H1 (cell line): ENCODE measurements around the gene ADCK1. TPM values are rescaled to one million over a fixed set of nuclear protein-coding genes. Genes with fewer than 3 reads are reported as not detected.

Source experiments
- CTCF ChIA-PET: fragments of 300-600 bp; sonication (Branson Sonifier 250); formaldehyde crosslinking; loops from one replicate; lab custom pipeline; 2021; ENCODE audit not compliant: partially characterized antibody; lab: Charles Lee
- POLR2A ChIA-PET: fragments of 300-600 bp; sonication (Branson Sonifier 250); formaldehyde crosslinking; loops from one replicate; lab custom pipeline; 2021; ENCODE audit warnings: inconsistent platforms; ENCODE audit not compliant: partially characterized antibody; lab: Charles Lee
- DNase-seq, 2 experiments: peaks; one replicate each; pipeline versions ENCODE4 v3.0.0 to v3.0.0-alpha.2; 2010 to 2022; ENCODE audit warnings: low spot score in 2 of 2, low read depth in 1 of 2, mixed read lengths in 1 of 2
- FAIRE-seq: peaks from 2 replicates; lab custom pipeline; 2011; peaks lifted over from hg19 to GRCh38; lab: Jason Lieb, UNC
- H2AFZ ChIP-seq: 2 replicates; pipeline ENCODE4 v1.8.1; 2012; ENCODE audit warnings: low read length, inconsistent platforms
- H2AK5ac ChIP-seq: 2 replicates; pipeline ENCODE4 v1.6.1; 2013; ENCODE audit warnings: low read depth, low read length
- H2BK120ac ChIP-seq: replicated peaks from 2 replicates; pipeline ENCODE3; 2013; ENCODE audit warnings: low read depth, low read length, inconsistent platforms
- H2BK12ac ChIP-seq: 2 replicates; pipeline ENCODE4 v1.6.1; 2013; ENCODE audit warnings: low read depth, low read length
- H2BK15ac ChIP-seq: 2 replicates; pipeline ENCODE4 v1.6.1; 2013; ENCODE audit warnings: low read length
- H2BK20ac ChIP-seq: 2 replicates; pipeline ENCODE4 v1.6.1; 2013; ENCODE audit warnings: low read length
- H2BK5ac ChIP-seq: 2 replicates; pipeline ENCODE4 v1.6.1; 2013; ENCODE audit warnings: low read depth, low read length
- H3K14ac ChIP-seq: 2 replicates; pipeline ENCODE4 v1.6.1; 2013; ENCODE audit warnings: inconsistent platforms; ENCODE audit not compliant: insufficient read length
- H3K18ac ChIP-seq: 2 replicates; pipeline ENCODE4 v1.6.1; 2013; ENCODE audit warnings: low read length; ENCODE audit errors: extremely low read depth
- H3K23ac ChIP-seq: 2 replicates; pipeline ENCODE4 v1.6.1; 2013; ENCODE audit warnings: inconsistent platforms; ENCODE audit not compliant: insufficient read length
- H3K23me2 ChIP-seq: 2 replicates; pipeline ENCODE4 v1.6.1; 2013; ENCODE audit warnings: low read depth, low read length
- H3K27ac ChIP-seq: 2 replicates; pipeline ENCODE4 v1.6.1; 2011; ENCODE audit warnings: low read depth, low read length, inconsistent platforms
- H3K27me3 ChIP-seq, 4 experiments: replicated peaks in 1 of 4; 1 replicate in 1 of 4; 2 replicates in 3 of 4; pipeline versions ENCODE4 v1.6.1 to v1.8.1; 2011 to 2013; ENCODE audit warnings: low read length in 3 of 4, mild to moderate bottlenecking in 3 of 4, inconsistent platforms in 2 of 4, mixed read lengths in 2 of 4, moderate library complexity in 1 of 4; ENCODE audit not compliant: control insufficient read depth in 3 of 4, insufficient read depth in 3 of 4; ENCODE audit errors: extremely low read depth in 1 of 4
- H3K36me3 ChIP-seq, 4 experiments: 2 replicates each; pipeline versions ENCODE4 v1.6.1 to v1.8.1; 2011 to 2013; ENCODE audit warnings: mild to moderate bottlenecking in 4 of 4, low read length in 3 of 4, moderate library complexity in 2 of 4, control low read depth in 1 of 4, inconsistent platforms in 1 of 4; ENCODE audit not compliant: insufficient read depth in 4 of 4, control insufficient read depth in 2 of 4
- H3K4ac ChIP-seq: replicated peaks from 2 replicates; pipeline ENCODE3; 2013; ENCODE audit warnings: low read length, low read depth, mixed read lengths, inconsistent platforms; ENCODE audit not compliant: insufficient read length
- H3K4me1 ChIP-seq, 4 experiments: replicated peaks in 1 of 4; 1 replicate in 1 of 4; 2 replicates in 3 of 4; pipeline versions ENCODE4 v1.6.1 to v1.8.1; 2011 to 2013; ENCODE audit warnings: low read length in 3 of 4, inconsistent platforms in 2 of 4, mixed read lengths in 1 of 4; ENCODE audit not compliant: insufficient read depth in 4 of 4, control insufficient read depth in 3 of 4
- H3K4me2 ChIP-seq, 2 experiments: 2 replicates each; pipeline versions ENCODE4 v1.6.1 to v1.8.1; 2011 to 2013; ENCODE audit warnings: low read depth in 2 of 2, low read length in 2 of 2, control low read depth in 1 of 2, inconsistent platforms in 1 of 2, mild to moderate bottlenecking in 1 of 2; ENCODE audit not compliant: insufficient read depth in 1 of 2
- H3K4me3 ChIP-seq, 4 experiments: fragments of 200-600, 300-600 bp in 1 of 4; sonication (generic), shearing (Covaris generic), sonication (Bioruptor Twin) in 1 of 4; 2 replicates each; pipeline versions ENCODE4 v1.5.1 to v1.8.1; 2011 to 2016; ENCODE audit warnings: low read length in 4 of 4, low read depth in 3 of 4, control low read depth in 2 of 4, inconsistent platforms in 2 of 4, mild to moderate bottlenecking in 2 of 4, mixed read lengths in 1 of 4, moderate library complexity in 1 of 4; ENCODE audit not compliant: insufficient read depth in 2 of 4; ENCODE audit errors: extremely low read depth in 1 of 4
- H3K56ac ChIP-seq: replicated peaks from 2 replicates; pipeline ENCODE3; 2013; ENCODE audit warnings: low read depth, mild to moderate bottlenecking, mixed read lengths, low read length, inconsistent platforms; ENCODE audit not compliant: insufficient read length
- H3K79me1 ChIP-seq: 2 replicates; pipeline ENCODE4 v1.6.1; 2013; ENCODE audit warnings: low read depth, low read length, control low read depth
- H3K79me2 ChIP-seq, 2 experiments: 2 replicates each; pipeline versions ENCODE4 v1.6.1 to v1.8.1; 2012 to 2013; ENCODE audit warnings: low read length in 2 of 2, mild to moderate bottlenecking in 2 of 2, inconsistent platforms in 1 of 2; ENCODE audit not compliant: insufficient read depth in 2 of 2, control insufficient read depth in 1 of 2
- H3K9ac ChIP-seq, 4 experiments: replicated peaks in 1 of 4; 1 replicate in 1 of 4; 2 replicates in 3 of 4; pipeline versions ENCODE4 v1.6.1 to v1.8.1; 2011 to 2013; ENCODE audit warnings: low read depth in 3 of 4, low read length in 3 of 4, control low read depth in 2 of 4, mild to moderate bottlenecking in 2 of 4, moderate library complexity in 2 of 4, inconsistent platforms in 1 of 4; ENCODE audit errors: extremely low read depth in 1 of 4
- H3K9me3 ChIP-seq, 2 experiments: 2 replicates each; pipeline versions ENCODE4 v1.6.1 to v1.8.1; 2012 to 2013; ENCODE audit warnings: mild to moderate bottlenecking in 2 of 2, moderate library complexity in 2 of 2, control low read depth in 1 of 2, inconsistent platforms in 1 of 2, low read depth in 1 of 2, low read length in 1 of 2, mixed read lengths in 1 of 2; ENCODE audit not compliant: insufficient read depth in 2 of 2
- H4K20me1 ChIP-seq, 2 experiments: replicated peaks in 1 of 2; 2 replicates each; pipeline versions ENCODE3 to v1.8.1; 2011 to 2013; ENCODE audit warnings: inconsistent platforms in 2 of 2, low read length in 2 of 2, mild to moderate bottlenecking in 1 of 2; ENCODE audit not compliant: insufficient read depth in 2 of 2, control insufficient read depth in 1 of 2
- H4K5ac ChIP-seq: 2 replicates; pipeline ENCODE4 v1.6.1; 2013; ENCODE audit warnings: low read length, low read depth, mixed read lengths, inconsistent platforms; ENCODE audit not compliant: insufficient read length
- H4K8ac ChIP-seq: 2 replicates; pipeline ENCODE4 v1.8.0; 2013; ENCODE audit warnings: mild to moderate bottlenecking, moderate library complexity, low read length, inconsistent platforms; ENCODE audit not compliant: insufficient read depth; ENCODE audit errors: extremely low read depth
- H4K91ac ChIP-seq: replicated peaks from 2 replicates; pipeline ENCODE3; 2013; ENCODE audit warnings: low read length, mixed read lengths, inconsistent platforms; ENCODE audit not compliant: insufficient read length
- CHD1 ChIP-seq: IDR thresholded peaks from 2 replicates; pipeline ENCODE4 v1.6.1; 2012; ENCODE audit warnings: low read depth, low read length, improper control_type of control experiment
- CTCF ChIP-seq, 3 experiments: IDR thresholded peaks; 1 replicate in 2 of 3; 2 replicates in 1 of 3; pipeline versions ENCODE4 v1.5.1 to v1.6.1; 2011; ENCODE audit warnings: low read length in 3 of 3, mild to moderate bottlenecking in 3 of 3, inconsistent platforms in 2 of 3, low read depth in 1 of 3, moderate library complexity in 1 of 3; ENCODE audit not compliant: insufficient read depth in 1 of 3; ENCODE audit errors: control extremely low read depth in 1 of 3
- HDAC2 ChIP-seq, 2 experiments: fragments of 300-600 bp in 1 of 2; sonication (generic) in 1 of 2; IDR thresholded peaks; 2 replicates each; pipeline ENCODE4 v1.6.1; 2011 to 2012; ENCODE audit warnings: low read depth in 2 of 2, low read length in 2 of 2, mild to moderate bottlenecking in 2 of 2, moderate library complexity in 2 of 2, borderline replicate concordance in 1 of 2, inconsistent platforms in 1 of 2
- KDM1A ChIP-seq: fragments of 200-600, 300-600 bp; sonication (generic); IDR thresholded peaks from 2 replicates; pipeline ENCODE4 v1.7.1; 2016; ENCODE audit warnings: mild to moderate bottlenecking, low read length, borderline replicate concordance
- NRF1 ChIP-seq: IDR thresholded peaks from 2 replicates; pipeline ENCODE4 v1.6.1; 2011; ENCODE audit warnings: mild to moderate bottlenecking, low read depth, low read length, improper control_type of control experiment
- SAP30 ChIP-seq: fragments of 300-600 bp; sonication (generic); IDR thresholded peaks from 2 replicates; pipeline ENCODE4 v1.7.1; 2012; ENCODE audit warnings: low read length, moderate library complexity, mild to moderate bottlenecking, inconsistent platforms; ENCODE audit not compliant: insufficient read depth, insufficient replicate concordance
- SIN3A ChIP-seq, 2 experiments: IDR thresholded peaks in 1 of 2; conservative IDR thresholded peaks in 1 of 2; 2 replicates each; pipeline ENCODE4 v1.6.1; 2011 to 2012; ENCODE audit warnings: low read length in 2 of 2, improper control_type of control experiment in 1 of 2, low read depth in 1 of 2, mild to moderate bottlenecking in 1 of 2
- SP1 ChIP-seq: IDR thresholded peaks from 2 replicates; pipeline ENCODE4 v1.6.1; 2011; ENCODE audit warnings: low read depth, low read length
- SP2 ChIP-seq: IDR thresholded peaks from 2 replicates; pipeline ENCODE4 v1.6.1; 2012; ENCODE audit warnings: mild to moderate bottlenecking, low read length, inconsistent platforms
- TBP ChIP-seq: IDR thresholded peaks from 2 replicates; pipeline ENCODE4 v1.6.1; 2011; ENCODE audit warnings: low read depth, low read length, improper control_type of control experiment
- WGBS, 2 experiments: shearing (Covaris generic) in 1 of 2; methylation state at CpG; one replicate each; pipeline versions ENCODE4 v1.1.6 to v1.1.7; 2013 to 2015; ENCODE audit warnings: low lambda C conversion rate in 2 of 2, mixed read lengths in 2 of 2, inconsistent platforms in 1 of 2, low coverage in 1 of 2, missing lambda C conversion rate in 1 of 2; ENCODE audit not compliant: insufficient replicate concordance in 2 of 2, insufficient coverage in 1 of 2, insufficient read length in 1 of 2; ENCODE audit errors: extremely low coverage in 1 of 2, missing lambda C conversion rate in 1 of 2; 5-methylcytosine and 5-hydroxymethylcytosine counted together
- polyA plus RNA-seq, 7 experiments: library from polyadenylated mRNA; depleted of rRNA in 3 of 7; stranded (reverse) in 5 of 7; unstranded in 2 of 7; fragments of >200 nt in 5 of 7; fragments of 200-250 nt in 2 of 7; gene quantifications; 1 replicate in 5 of 7; 2 replicates in 1 of 7; 4 replicates in 1 of 7; pipeline versions ENCODE4 v1.2.1 to v1.2.3, GENCODE V29; 2011 to 2013; ENCODE audit warnings: missing spikeins in 2 of 7, mixed read lengths in 2 of 7
- total RNA-seq: library from RNA; stranded (reverse); fragmentation: NEBNext Ultra II Directional; extraction: Animal tissue kit (Norgen Biotek cat#: 25700); gene quantifications from 2 replicates; pipeline ENCODE4 v1.2.1, GENCODE V29; 2021

The ADCK1 gene
- total and polyA plus RNA-seq, 2 of the 8 experiments (the other 6 are each of a cell fraction or from before 2014, with no cell fraction given), result 11.0 to 16.8 TPM

DNA sequence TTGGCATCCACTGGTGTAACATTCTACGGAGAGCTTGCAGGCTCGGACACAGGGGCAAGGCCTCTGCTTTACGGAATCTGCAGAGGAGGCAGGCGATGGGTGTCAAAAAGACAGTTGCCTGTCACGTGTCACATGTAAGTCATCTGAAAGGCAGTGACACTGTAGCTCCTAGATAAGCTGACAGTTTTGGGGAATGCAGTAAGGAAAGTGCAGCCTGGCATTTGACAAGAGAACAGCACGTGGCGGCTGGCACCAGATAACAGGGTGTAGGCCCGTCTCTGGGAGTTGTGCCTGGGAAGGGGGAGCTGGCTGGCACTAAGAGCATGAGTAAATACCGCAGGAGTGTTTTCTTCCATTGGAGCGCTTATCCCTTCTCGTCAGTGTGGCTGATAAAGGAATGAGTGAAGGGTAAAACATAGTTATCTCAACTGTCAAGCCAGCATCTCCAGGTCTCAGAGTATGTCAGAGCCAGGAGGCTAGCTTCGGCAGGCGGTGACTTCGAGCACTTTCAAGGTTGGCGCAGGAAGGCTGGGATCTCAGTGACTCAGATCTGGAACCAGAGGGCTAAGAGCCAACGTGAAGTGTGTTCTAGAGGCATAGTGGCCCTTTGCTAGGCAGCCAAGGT is 26.1 kb downstream of the ADCK1 start:
- H3K79me1 ChIP-seq, result no peaks in the 10 kb centered on the region
- no peak overlapping the region for H2BK120ac ChIP-seq
- no peak overlapping the region for H3K56ac ChIP-seq
- ChIA-PET CTCF (interaction anchor here (1.4 to 2.3 kb wide), 3 partner anchors 9 to 63 kb away, joined by 3 to 13 read pairs (median 3); no protein-coding TSS in a partner anchor), POLR2A (no interaction called here)
- H3K23me2 ChIP-seq, result no peaks in the 10 kb centered on the region; the same call in 1 of the 2 replicates
- no peak overlapping the region for H3K27ac ChIP-seq
- WGBS, 2 experiments, result 92% methylated on average over 16 of the region's 16 CpGs; no CpG with 5 or more reads in 1 of the 2 experiments
- no peak overlapping the region for H2BK15ac ChIP-seq
- no peaks in the 10 kb centered on the region for H3K27me3 ChIP-seq
- H3K4ac ChIP-seq, result no peak overlapping the region
- no peak overlapping the region for H2AK5ac ChIP-seq
- H3K9me3 ChIP-seq, result no peaks in the 10 kb centered on the region
- no peak overlapping the region for H2BK5ac ChIP-seq
- H3K23ac ChIP-seq, result no peak overlapping the region
- no peak for FAIRE-seq
- H2BK12ac ChIP-seq, result no peak overlapping the region
- H4K8ac ChIP-seq, result no peak overlapping the region
- no peak for DNase-seq
- H3K4me1 ChIP-seq, result no peaks in the 10 kb centered on the region
- H3K4me2 ChIP-seq, result no peak overlapping the region
- H4K20me1 ChIP-seq, result no peaks in the 10 kb centered on the region
- H4K5ac ChIP-seq, result no peak overlapping the region
- no peak overlapping the region for H3K4me3 ChIP-seq
- no peak overlapping the region for H2BK20ac ChIP-seq
- H3K18ac ChIP-seq, result no peak overlapping the region
- peaks cover 0 to 4% (median 0%) of the 10 kb centered on the region in 4 experiments; a peak in 2 of 8 replicates for H3K36me3 ChIP-seq
- H3K9ac ChIP-seq, result no peak overlapping the region
- no peak overlapping the region for H2AFZ ChIP-seq
- H3K14ac ChIP-seq, result no peak overlapping the region
- no peak overlapping the region for H4K91ac ChIP-seq
- H3K79me2 ChIP-seq, result no peaks in the 10 kb centered on the region
- TF ChIP-seq KDM1A (no peak), CTCF (IDR thresholded peaks at IDR 0.05; ENCODE audit: control extremely low read depth in 1 of 3, insufficient read depth in 1 of 3, low read depth in 1 of 3, low read length in 3 of 3) (no peak), HDAC2 (IDR thresholded peaks at IDR 0.05; ENCODE audit: borderline replicate concordance in 1 of 2, low read depth in 2 of 2, low read length in 2 of 2) (no peak), TBP (no peak), SAP30 (no peak), SIN3A (conservative IDR thresholded peaks at IDR 0.05 in 1 of 2, IDR thresholded peaks at IDR 0.05 in 1 of 2; ENCODE audit: low read depth in 1 of 2, low read length in 2 of 2) (no peak), NRF1 (no peak), SP1 (no peak), SP2 (no peak), CHD1 (no peak)
